CD14-positive monocyte (primary cell): ENCODE data around the gene FGF5. TPM values are rescaled to one million over a fixed set of nuclear protein-coding genes. Genes with fewer than 3 reads are reported as not detected.

Source experiments
- DNase-seq, 3 donors: peaks; one replicate each; pipeline ENCODE4 v3.0.0-alpha.2; 2011 to 2022
- H2AFZ ChIP-seq: 2 replicates; pipeline ENCODE4 v1.6.0; 2012; ENCODE audit warnings: mild to moderate bottlenecking, low read depth, low read length, inconsistent platforms; ENCODE audit not compliant: insufficient read depth, poor library complexity, severe bottlenecking
- H3K27ac ChIP-seq, 2 donors: 1 replicate in 1 of 2; 2 replicates in 1 of 2; pipeline ENCODE4 v1.5.1; 2012 to 2013; ENCODE audit warnings: low read length in 2 of 2, control low read depth in 1 of 2, inconsistent platforms in 1 of 2, low read depth in 1 of 2, mild to moderate bottlenecking in 1 of 2
- H3K27me3 ChIP-seq, 2 donors: one replicate each; pipeline versions ENCODE4 v1.6.0 to v1.6.1; 2011 to 2013; ENCODE audit warnings: low read length in 2 of 2; ENCODE audit not compliant: control insufficient read depth in 2 of 2, insufficient read depth in 2 of 2
- H3K36me3 ChIP-seq, 2 donors: replicated peaks in 1 of 2; 1 replicate in 1 of 2; 2 replicates in 1 of 2; pipeline versions ENCODE4 v1.5.1 to v1.6.1; 2012 to 2013; ENCODE audit warnings: low read length in 2 of 2, control low read depth in 1 of 2, inconsistent platforms in 1 of 2, mild to moderate bottlenecking in 1 of 2; ENCODE audit not compliant: insufficient read depth in 2 of 2, control insufficient read depth in 1 of 2
- H3K4me1 ChIP-seq, 2 donors: 1 replicate in 1 of 2; 2 replicates in 1 of 2; pipeline versions ENCODE4 v1.5.1 to v1.6.1; 2012 to 2013; ENCODE audit warnings: low read length in 2 of 2, control low read depth in 1 of 2, inconsistent platforms in 1 of 2, mild to moderate bottlenecking in 1 of 2, moderate library complexity in 1 of 2; ENCODE audit not compliant: insufficient read depth in 2 of 2, control insufficient read depth in 1 of 2
- H3K4me2 ChIP-seq: replicated peaks from 2 replicates; pipeline ENCODE3; 2012; ENCODE audit warnings: low read length, moderate library complexity, mild to moderate bottlenecking; ENCODE audit not compliant: poor library complexity, severe bottlenecking; ENCODE audit errors: extremely low read depth
- H3K4me3 ChIP-seq, 3 experiments: fragments of 200-600 bp in 1 of 3; sonication (generic) in 1 of 3; replicated peaks in 1 of 3; 1 replicate in 2 of 3; 2 replicates in 1 of 3; pipeline ENCODE4 v1.5.1; 2011 to 2013; ENCODE audit warnings: low read length in 3 of 3, mild to moderate bottlenecking in 3 of 3, control low read depth in 2 of 3, low read depth in 2 of 3, inconsistent platforms in 1 of 3, moderate library complexity in 1 of 3
- H3K79me2 ChIP-seq: 2 replicates; pipeline ENCODE4 v1.6.0; 2012; ENCODE audit warnings: mild to moderate bottlenecking, control low read depth, inconsistent platforms, low read length, moderate library complexity; ENCODE audit not compliant: insufficient read depth
- H3K9ac ChIP-seq: 2 replicates; pipeline ENCODE4 v1.6.0; 2017; ENCODE audit warnings: low read length, mild to moderate bottlenecking; ENCODE audit not compliant: insufficient read depth, poor library complexity, severe bottlenecking
- H3K9me3 ChIP-seq, 2 donors: replicated peaks in 1 of 2; 1 replicate in 1 of 2; 2 replicates in 1 of 2; pipeline versions ENCODE4 v1.5.1 to v1.6.1; 2012 to 2013; ENCODE audit warnings: low read length in 2 of 2, control low read depth in 1 of 2; ENCODE audit not compliant: control insufficient read depth in 1 of 2, insufficient read depth in 1 of 2
- H4K20me1 ChIP-seq: 2 replicates; pipeline ENCODE4 v1.6.0; 2012; ENCODE audit warnings: mild to moderate bottlenecking, low read length, control low read depth, moderate library complexity; ENCODE audit not compliant: insufficient read depth
- H3K27ac Mint-ChIP-seq, 7 donors: one replicate each; pipeline ENCODE4 v1.8.0; 2020; ENCODE audit warnings: mild to moderate bottlenecking in 7 of 7, mixed read lengths in 7 of 7, moderate library complexity in 6 of 7, inconsistent platforms in 2 of 7
- H3K27me3 Mint-ChIP-seq, 3 donors: one replicate each; pipeline ENCODE4 v1.8.0; 2021 to 2022; ENCODE audit warnings: low read depth in 3 of 3, mild to moderate bottlenecking in 3 of 3, mixed read lengths in 3 of 3, moderate library complexity in 3 of 3, inconsistent platforms in 1 of 3
- H3K36me3 Mint-ChIP-seq, 2 donors: one replicate each; pipeline ENCODE4 v1.8.0; 2020; ENCODE audit warnings: mixed read lengths in 2 of 2, inconsistent platforms in 1 of 2, mild to moderate bottlenecking in 1 of 2
- H3K4me1 Mint-ChIP-seq: one replicate; pipeline ENCODE4 v1.8.0; 2020; ENCODE audit warnings: mild to moderate bottlenecking, mixed read lengths
- H3K4me3 Mint-ChIP-seq, 2 donors: one replicate each; pipeline ENCODE4 v1.8.0; 2020; ENCODE audit warnings: mild to moderate bottlenecking in 2 of 2, mixed read lengths in 2 of 2, moderate library complexity in 1 of 2
- H3K9me3 Mint-ChIP-seq, 7 donors: one replicate each; pipeline ENCODE4 v1.8.0; 2020 to 2022; ENCODE audit warnings: mixed read lengths in 7 of 7, mild to moderate bottlenecking in 6 of 7, moderate library complexity in 6 of 7, inconsistent platforms in 2 of 7
- WGBS: methylation state at CpG from one replicate; pipeline ENCODE4 v1.1.5; 2013; ENCODE audit warnings: missing lambda C conversion rate; ENCODE audit not compliant: insufficient coverage; 5-methylcytosine and 5-hydroxymethylcytosine counted together
- intact Hi-C, 2 donors: fragments of 100-400 bp; cut with micrococcal nuclease; formaldehyde crosslinking; loops; one replicate each; pipeline versions ENCODE4 v1.15.0 to v1.15.1; 2023
- polyA plus RNA-seq, 3 donors: library from polyadenylated mRNA; depleted of rRNA in 1 of 3; unstranded in 2 of 3; stranded (reverse) in 1 of 3; fragments of 300-500 nt in 2 of 3; fragments of >200 nt in 1 of 3; fragmentation: Illumina TruSeq in 2 of 3; gene quantifications; 1 replicate in 2 of 3; 2 replicates in 1 of 3; pipeline ENCODE4 v1.2.3, GENCODE V29; 2012 to 2021
- TF ChIP-seq, protein P1 (sequence below): fragments of 200-600 bp; IDR thresholded peaks from one replicate; pipeline ENCODE4 v1.8.0; 2022; ENCODE audit warnings: antibody characterized with exemption, mild to moderate bottlenecking

Gene FGF5
- polyA plus RNA-seq, 3 donors = not detected

GRCh38 chr4:80294206-80294605 is 27.7 kb downstream of the FGF5 start:
- intact Hi-C loops = no loop called here
- no peak overlapping the region for H3K9ac ChIP-seq
- H2AFZ ChIP-seq = no peak overlapping the region
- DNase-seq = no peak
- no peak overlapping the region for H3K4me3 ChIP-seq
- H3K4me1 ChIP-seq = no peaks in the 10 kb centered on the region
- H3K36me3 ChIP-seq = no peaks in the 10 kb centered on the region
- H3K27me3 ChIP-seq = no peaks in the 10 kb centered on the region
- Mint-ChIP-seq H3K4me3 (no peak overlapping the region), H3K4me1 (no peaks in the 10 kb centered on the region), H3K27ac (no peak overlapping the region), H3K36me3 (no peaks in the 10 kb centered on the region), H3K9me3 (peaks cover 0 to 3% (median 0%) of the 10 kb centered on the region in 7 donors), H3K27me3 (peaks cover 0 to 3% (median 2%) of the 10 kb centered on the region in 3 donors)
- no peaks in the 10 kb centered on the region for H3K9me3 ChIP-seq
- no peaks in the 10 kb centered on the region for H4K20me1 ChIP-seq
- H3K4me2 ChIP-seq = no peak overlapping the region
- H3K27ac ChIP-seq = no peak overlapping the region
- TF ChIP-seq, protein P1, sequence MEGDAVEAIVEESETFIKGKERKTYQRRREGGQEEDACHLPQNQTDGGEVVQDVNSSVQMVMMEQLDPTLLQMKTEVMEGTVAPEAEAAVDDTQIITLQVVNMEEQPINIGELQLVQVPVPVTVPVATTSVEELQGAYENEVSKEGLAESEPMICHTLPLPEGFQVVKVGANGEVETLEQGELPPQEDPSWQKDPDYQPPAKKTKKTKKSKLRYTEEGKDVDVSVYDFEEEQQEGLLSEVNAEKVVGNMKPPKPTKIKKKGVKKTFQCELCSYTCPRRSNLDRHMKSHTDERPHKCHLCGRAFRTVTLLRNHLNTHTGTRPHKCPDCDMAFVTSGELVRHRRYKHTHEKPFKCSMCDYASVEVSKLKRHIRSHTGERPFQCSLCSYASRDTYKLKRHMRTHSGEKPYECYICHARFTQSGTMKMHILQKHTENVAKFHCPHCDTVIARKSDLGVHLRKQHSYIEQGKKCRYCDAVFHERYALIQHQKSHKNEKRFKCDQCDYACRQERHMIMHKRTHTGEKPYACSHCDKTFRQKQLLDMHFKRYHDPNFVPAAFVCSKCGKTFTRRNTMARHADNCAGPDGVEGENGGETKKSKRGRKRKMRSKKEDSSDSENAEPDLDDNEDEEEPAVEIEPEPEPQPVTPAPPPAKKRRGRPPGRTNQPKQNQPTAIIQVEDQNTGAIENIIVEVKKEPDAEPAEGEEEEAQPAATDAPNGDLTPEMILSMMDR = no peak
- WGBS = no CpG with 5 or more reads among the region's 2 CpGs
- H3K79me2 ChIP-seq = no peaks in the 10 kb centered on the region

DNA sequence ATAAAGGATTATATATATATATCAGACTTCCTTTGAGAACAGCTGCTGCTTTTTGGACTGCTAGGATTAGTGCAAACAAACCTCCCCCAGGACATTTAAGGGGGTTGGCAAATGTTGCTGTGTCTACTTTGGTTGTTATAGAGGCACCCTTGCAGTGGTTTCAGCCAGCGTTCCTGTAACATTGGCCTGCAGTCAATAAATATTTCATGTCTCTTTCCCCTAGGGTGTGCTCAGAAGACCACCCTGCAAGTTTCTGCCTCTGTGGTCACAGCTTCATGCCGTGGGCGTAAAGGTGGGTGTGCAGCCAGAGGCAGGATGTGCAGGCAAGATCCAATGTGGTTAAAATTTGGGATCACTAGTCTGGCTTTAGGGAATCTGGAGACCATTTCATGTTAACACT is 28.9 kb downstream of the FGF5 start:
- Histone ChIP-seq H3K36me3 (no peaks in the 10 kb centered on the region), H3K9ac (no peak overlapping the region), H3K27me3 (no peaks in the 10 kb centered on the region), H3K27ac (no peak overlapping the region), H3K4me3 (no peak overlapping the region), H3K4me1 (no peaks in the 10 kb centered on the region), H3K79me2 (no peaks in the 10 kb centered on the region), H3K4me2 (no peak overlapping the region), H4K20me1 (no peaks in the 10 kb centered on the region), H3K9me3 (no peaks in the 10 kb centered on the region), H2AFZ (no peak overlapping the region)
- peaks cover 0 to 3% (median 0%) of the 10 kb centered on the region in 7 donors for H3K9me3 Mint-ChIP-seq
- no peaks in the 10 kb centered on the region for H3K36me3 Mint-ChIP-seq
- H3K4me3 Mint-ChIP-seq = no peak overlapping the region
- 90% methylated on average over 3 of the region's 3 CpGs for WGBS
- H3K27ac Mint-ChIP-seq = no peak overlapping the region
- TF ChIP-seq, protein P1 = no peak
- H3K27me3 Mint-ChIP-seq = peaks cover 0 to 3% (median 2%) of the 10 kb centered on the region in 3 donors
- intact Hi-C loops = no loop called here
- no peaks in the 10 kb centered on the region for H3K4me1 Mint-ChIP-seq
- no peak for DNase-seq
